GM19397 (cell line): ENCODE measurements around the gene DOCK9.

Experiments
- ATAC-seq: cut with Tn5 transposase; IDR thresholded peaks from one replicate; pipeline ENCODE4 v1.9.1; 2021; ENCODE audit warnings: mild to moderate bottlenecking, moderate library complexity; ENCODE audit not compliant: unreplicated experiment

Gene DOCK9

GRCh38 chr13:98889419-98890085 lies 88.3 kb downstream of the DOCK9 start:
- no peak for ATAC-seq

GRCh38 chr13:98888890-98889279 lies 89.0 kb downstream of the DOCK9 start:
- ATAC-seq: no peak

GRCh38 chr13:98888222-98888889 lies 89.5 kb downstream of the DOCK9 start:
- no peak for ATAC-seq

DNA sequence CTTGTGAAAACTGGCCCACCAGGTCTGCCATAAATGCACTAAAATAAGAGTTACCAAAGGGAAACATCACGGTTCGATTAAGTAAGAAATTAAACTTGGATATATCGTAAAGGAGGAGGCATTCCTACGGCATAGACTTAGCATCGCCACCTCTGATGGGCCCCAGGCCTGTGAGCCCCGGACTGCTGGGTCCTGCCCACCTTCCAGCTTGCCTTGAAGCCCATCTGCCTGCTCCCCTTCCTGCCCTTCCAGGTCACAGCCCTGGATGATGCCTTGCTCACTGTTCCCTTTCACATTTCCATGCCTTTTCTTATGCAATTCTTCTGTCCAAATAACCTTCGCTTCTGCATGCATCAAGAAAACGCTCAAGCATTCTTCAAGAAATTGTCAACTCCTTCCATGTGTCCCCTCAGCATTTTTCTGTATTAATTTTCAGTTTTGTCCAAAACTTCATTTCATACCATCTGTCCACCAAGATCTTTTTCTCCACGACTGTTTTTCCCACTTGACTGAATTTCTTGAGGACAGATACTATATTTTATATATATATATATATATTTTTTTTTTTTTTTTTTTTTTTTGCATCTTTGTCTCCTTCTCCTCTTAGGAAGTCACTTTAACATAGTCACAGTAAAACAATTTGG lies 91.2 kb downstream of the DOCK9 start:
- no peak for ATAC-seq

GRCh38 chr13:98885600-98885999 lies 92.3 kb downstream of the DOCK9 start:
- no peak for ATAC-seq

DNA sequence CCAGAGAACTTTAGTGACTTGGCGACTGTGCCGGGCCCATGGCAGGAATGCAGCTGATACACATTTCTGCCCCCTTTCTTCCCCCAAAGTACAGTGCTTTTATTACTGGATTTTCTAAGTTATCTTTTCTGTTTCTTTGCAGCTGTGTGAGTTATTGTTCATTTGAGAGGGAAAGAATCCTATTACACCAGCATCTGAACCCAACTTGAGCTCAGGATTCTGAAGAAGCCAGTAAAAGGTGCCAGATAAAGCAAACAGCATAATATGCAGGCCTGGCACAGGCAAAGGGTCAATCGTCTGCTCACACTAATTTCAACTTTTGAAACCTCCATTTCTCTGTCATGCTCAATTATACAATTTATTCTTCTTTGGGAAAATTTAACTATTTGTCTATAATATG lies 93.9 kb downstream of the DOCK9 start:
- ATAC-seq: no peak

GRCh38 chr13:98881390-98881789 lies 96.5 kb downstream of the DOCK9 start:
- ATAC-seq: no peak

DNA sequence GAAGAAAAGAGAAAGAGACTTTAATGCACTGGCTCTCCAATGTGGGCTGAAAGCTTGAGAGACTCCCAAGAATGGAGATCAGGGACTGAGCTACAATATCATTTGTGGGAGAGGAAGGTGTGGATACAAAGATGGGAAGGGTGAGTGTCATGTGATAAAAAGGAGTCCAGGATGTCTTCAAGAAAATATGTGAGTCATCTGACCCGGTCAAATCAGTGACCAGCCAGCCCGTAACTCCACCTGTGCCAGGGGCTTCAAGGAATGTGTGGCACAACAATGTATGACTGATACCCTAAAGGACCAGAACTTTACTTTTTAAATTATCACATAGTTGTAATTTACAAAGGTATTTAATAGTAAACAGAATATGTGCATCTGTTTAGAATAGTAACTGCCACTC lies 97.2 kb downstream of the DOCK9 start:
- ATAC-seq: no peak

GRCh38 chr13:98879957-98880356 lies 97.9 kb downstream of the DOCK9 start:
- ATAC-seq: no peak

- ATAC-seq: no peak
These were observed 98.7 kb downstream of the DOCK9 start for GRCh38 chr13:98879127-98879520.

GRCh38 chr13:98878486-98879126 lies 99.3 kb downstream of the DOCK9 start:
- no peak for ATAC-seq

- ATAC-seq: no peak
These were observed 99.9 kb downstream of the DOCK9 start for GRCh38 chr13:98877936-98878335.

DNA sequence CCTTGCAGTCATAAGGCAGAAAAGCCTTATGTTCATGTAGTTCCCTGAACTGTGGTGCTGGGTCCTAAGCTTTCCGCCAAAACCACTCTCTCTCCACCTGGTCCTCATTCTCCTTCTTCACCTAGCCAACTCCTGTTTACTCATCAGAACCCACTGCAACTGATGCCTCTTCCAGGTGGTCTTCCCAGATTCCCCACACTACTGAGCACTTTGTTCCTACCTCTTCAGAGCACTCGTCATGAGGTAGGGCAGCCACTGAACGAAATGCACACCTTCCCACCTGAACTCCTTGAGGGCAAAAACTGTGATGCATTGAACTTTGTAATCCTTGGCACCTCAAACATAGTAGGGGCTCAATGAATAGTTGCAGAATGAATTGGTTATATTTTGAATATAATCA lies 100.4 kb downstream of the DOCK9 start:
- ATAC-seq: no peak

DNA sequence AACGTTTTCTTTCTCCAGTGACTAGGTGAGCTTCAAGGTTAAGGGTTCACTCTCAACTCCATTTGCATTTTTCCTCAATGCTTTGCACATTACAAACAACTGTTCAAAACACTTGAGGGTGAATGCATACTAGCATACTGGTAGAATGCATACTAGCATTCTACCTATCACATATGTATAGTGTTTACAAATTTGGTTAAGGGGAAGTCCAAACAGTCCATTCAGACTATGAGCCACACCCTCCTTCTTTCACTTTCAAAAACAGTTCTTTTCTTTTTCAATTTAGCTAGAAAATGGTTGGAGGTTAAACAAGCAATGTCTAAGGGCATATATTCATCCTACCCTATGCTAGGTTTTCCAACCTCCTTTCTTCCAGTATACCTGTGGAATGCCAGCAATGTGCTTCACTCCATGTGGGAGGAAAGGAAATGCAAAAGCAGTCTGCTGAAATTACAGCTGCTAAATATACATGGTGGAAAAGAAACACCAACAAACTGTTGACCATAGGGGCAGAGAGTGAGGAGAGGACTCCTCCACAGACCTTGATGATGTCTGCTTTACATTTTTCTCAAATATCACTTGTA lies 102.6 kb downstream of the DOCK9 start:
- ATAC-seq: no peak

DNA sequence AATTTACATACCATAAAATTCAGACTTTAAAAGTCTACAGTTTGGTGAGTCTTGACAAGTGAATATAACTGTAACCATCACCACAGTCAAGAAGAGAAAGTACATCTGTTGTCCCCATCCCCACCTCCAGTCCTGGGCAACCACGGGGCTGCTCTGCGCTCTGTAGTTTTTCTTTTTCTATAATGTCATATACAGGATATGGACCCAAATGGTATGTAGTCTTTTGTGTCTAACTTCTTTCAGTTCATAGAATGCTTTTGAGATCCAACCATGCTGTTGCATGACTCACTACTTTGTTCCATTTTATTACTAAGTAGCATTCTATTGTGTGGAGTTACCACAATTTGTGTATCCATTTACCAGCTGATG lies 103.9 kb downstream of the DOCK9 start:
- no peak for ATAC-seq

DNA sequence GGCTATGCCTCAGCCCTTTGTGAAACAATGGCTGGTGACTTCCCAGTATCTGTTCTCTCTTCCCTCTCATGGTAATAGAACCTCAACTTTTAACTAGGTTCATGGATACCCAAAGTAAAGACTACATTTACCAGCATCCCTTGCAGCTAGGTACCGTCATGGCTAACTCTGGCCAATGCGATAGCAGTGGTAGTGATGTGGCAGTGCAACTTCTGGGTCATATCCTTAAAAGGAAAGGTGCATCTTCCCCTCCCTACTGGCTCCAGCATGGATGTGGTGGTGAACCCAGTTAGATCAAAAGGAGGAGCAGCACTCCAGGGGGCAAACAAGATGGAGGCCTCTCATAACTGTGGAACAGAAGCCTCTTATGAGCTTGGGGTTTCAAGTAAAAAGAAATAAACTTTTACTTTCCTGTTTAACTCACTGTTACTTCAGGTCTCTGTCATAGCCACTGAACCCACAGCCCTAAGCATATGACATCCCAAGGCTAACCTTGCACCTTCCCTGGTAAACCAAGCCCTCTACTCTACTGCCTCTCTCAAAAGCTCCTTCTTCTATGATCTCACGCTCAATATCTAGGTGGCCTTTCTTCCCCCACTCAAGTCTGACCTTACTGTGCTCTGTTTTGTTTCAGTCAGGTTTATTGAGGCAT lies 104.4 kb downstream of the DOCK9 start:
- ATAC-seq: no peak

DNA sequence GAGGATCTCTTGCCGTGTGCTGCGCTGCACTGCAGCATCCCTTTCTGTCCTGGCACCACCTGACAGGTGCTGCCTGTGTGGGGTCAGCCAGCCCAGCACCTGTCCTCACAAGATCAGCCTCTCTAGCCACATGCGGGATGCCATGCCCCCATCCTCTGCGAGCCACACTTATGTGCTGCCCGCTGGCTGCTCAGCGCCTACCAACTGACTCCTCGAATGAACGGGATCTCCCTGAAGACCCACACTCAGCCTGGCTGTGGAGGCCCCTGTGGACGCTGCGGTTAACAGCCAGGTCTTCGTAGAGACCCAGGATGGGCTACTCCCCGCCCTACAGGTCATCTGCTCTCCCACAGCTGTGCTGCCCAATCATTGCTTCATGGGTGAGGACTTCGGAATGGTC lies 106.1 kb downstream of the DOCK9 start:
- no peak for ATAC-seq

GRCh38 chr13:98869408-98870090 lies 108.3 kb downstream of the DOCK9 start:
- ATAC-seq: no peak

DNA sequence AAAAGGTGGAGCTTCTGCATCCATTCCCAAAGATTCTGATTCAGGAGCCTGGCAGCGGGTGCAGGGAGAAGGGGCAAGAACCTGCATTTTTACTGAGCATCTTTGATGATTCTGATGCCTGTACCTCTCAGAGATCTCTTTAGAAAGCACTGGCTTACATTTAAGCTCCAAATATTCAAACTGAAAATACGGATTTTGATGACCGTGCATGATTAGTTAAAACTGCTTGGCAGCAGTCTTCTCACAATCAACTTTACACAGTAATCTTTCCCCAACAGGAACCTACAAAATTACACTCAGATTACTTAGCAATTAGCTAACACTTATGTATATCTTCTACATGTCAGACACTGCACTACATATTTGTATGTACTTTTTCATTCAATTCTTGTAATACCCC lies 108.9 kb downstream of the DOCK9 start:
- no peak for ATAC-seq

- no peak for ATAC-seq
These were observed 111.0 kb downstream of the DOCK9 start for GRCh38 chr13:98866882-98867281.
